ENCODE results near the gene TGFB1. TPM values are rescaled to one million over a fixed set of nuclear protein-coding genes. Genes with fewer than 3 reads are reported as not detected.

The TGFB1 gene
- total and polyA plus RNA-seq, 7 experiments from 2014 or later, result 31.4 to 322 (median 97.4) TPM

- peak in 8 of 9 donors; percentile 35 to 74 (median 50) for DNase-seq
- Mint-ChIP-seq H3K27ac (peak overlapping the region; percentile 89 to 99 (median 98)), H3K36me3 (peaks cover 4 to 68% (median 26%) of the 10 kb centered on the region in 5 donors), H3K27me3 (no peaks in the 10 kb centered on the region), H3K9me3 (peaks cover 0 to 3% (median 0%) of the 10 kb centered on the region in 11 donors), H3K4me1 (peaks cover 68 to 100% (median 89%) of the 10 kb centered on the region in 7 donors), H3K4me3 (peak overlapping the region; percentile 65 to 95 (median 78))
- Histone ChIP-seq H3K9me3 (ENCODE audit: control insufficient read depth in 2 of 3, low read length in 3 of 3) (no peaks in the 10 kb centered on the region), H3K27me3 (ENCODE audit: control insufficient read depth in 2 of 2, insufficient read depth in 2 of 2, low read length in 2 of 2) (no peaks in the 10 kb centered on the region), H3K27ac (ENCODE audit: low read depth, low read length) (peak overlapping the region; percentile 74), H3K36me3 (ENCODE audit: control insufficient read depth in 2 of 3, insufficient read depth in 3 of 3, low read length in 3 of 3) (peaks cover 14 to 70% (median 27%) of the 10 kb centered on the region in 3 experiments), H3K4me1 (ENCODE audit: control insufficient read depth in 2 of 2, insufficient read depth in 2 of 2, low read length in 2 of 2) (peaks cover 95 to 97% of the 10 kb centered on the region in 2 donors), H3K4me3 (ENCODE audit: low read length) (peak overlapping the region; percentile 21)
- ATAC-seq, result peak; percentile 61
- POLR2A ChIA-PET, result interaction anchor here (0.9 to 15.1 kb wide), 8 partner anchors 9 to 332 kb away, joined by 4 to 339 read pairs (median 6); partner anchors contain the start of genes HNRNPUL1 and TGFB1
- CTCF ChIA-PET, result interaction anchor here (0.6 to 1.6 kb wide), 5 partner anchors 37 to 77 kb away, joined by 3 to 5 read pairs (median 4); no protein-coding TSS in a partner anchor
- intact Hi-C loops (cut with micrococcal nuclease), result no loop called here
Measured at GRCh38 chr19:41302624-41303351, 50.9 kb downstream of the TGFB1 start.

GRCh38 chr19:41300555-41300954 lies 53.2 kb downstream of the TGFB1 start:
- peaks cover 67 to 100% (median 91%) of the 10 kb centered on the region in 7 donors for H3K4me1 Mint-ChIP-seq
- ChIA-PET POLR2A (interaction anchor here (0.7 to 15.1 kb wide), 8 partner anchors 9 to 861 kb away, joined by 3 to 339 read pairs (median 4); partner anchors contain the start of genes CCDC97, HNRNPUL1 and TMEM91), CTCF (no interaction called here)
- peaks cover 25 to 82% (median 34%) of the 10 kb centered on the region in 3 experiments for H3K36me3 ChIP-seq (ENCODE audit: control insufficient read depth in 2 of 3, insufficient read depth in 3 of 3, low read length in 3 of 3)
- DNase-seq (no peak), ATAC-seq (no peak)
- peaks cover 4 to 71% (median 36%) of the 10 kb centered on the region in 5 donors for H3K36me3 Mint-ChIP-seq
- intact Hi-C loops (cut with micrococcal nuclease), result no loop called here
- H3K9me3 ChIP-seq (ENCODE audit: control insufficient read depth in 2 of 3, low read length in 3 of 3), result no peaks in the 10 kb centered on the region
- peak overlapping the region; percentile 1 to 95 (median 56) for H3K4me3 Mint-ChIP-seq
- H3K4me3 ChIP-seq (ENCODE audit: low read length), result no peak overlapping the region
- H3K27ac Mint-ChIP-seq, result peak overlapping the region; percentile 74 to 99 (median 91)
- H3K27me3 Mint-ChIP-seq, result no peaks in the 10 kb centered on the region
- H3K27ac ChIP-seq (ENCODE audit: low read depth, low read length), result peak overlapping the region; percentile 74
- no peaks in the 10 kb centered on the region for H3K27me3 ChIP-seq (ENCODE audit: control insufficient read depth in 2 of 2, insufficient read depth in 2 of 2, low read length in 2 of 2)
- H3K4me1 ChIP-seq (ENCODE audit: control insufficient read depth in 2 of 2, insufficient read depth in 2 of 2, low read length in 2 of 2), result peaks cover 89 to 96% of the 10 kb centered on the region in 2 donors
- peaks cover 0 to 3% (median 0%) of the 10 kb centered on the region in 11 donors for H3K9me3 Mint-ChIP-seq

DNA sequence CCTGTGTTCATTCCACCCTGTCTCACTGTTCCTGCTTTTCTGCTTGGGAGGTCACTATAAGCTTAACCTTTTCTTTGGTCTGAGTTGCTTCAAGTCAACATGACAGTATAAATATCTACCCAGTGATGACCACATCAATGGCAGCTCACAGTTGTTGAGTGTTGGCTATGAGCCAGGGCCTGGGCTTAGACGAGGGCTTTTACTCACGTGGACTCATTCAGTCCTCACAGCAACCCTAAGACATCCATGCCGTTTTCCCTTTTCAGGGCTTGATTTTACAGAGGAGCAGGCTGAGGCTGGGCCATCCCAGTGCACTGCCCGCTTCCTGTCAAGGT lies 54.0 kb downstream of the TGFB1 start:
- Mint-ChIP-seq H3K4me3 (peak overlapping the region; percentile 2 to 95 (median 53)), H3K27me3 (no peaks in the 10 kb centered on the region), H3K27ac (peak overlapping the region; percentile 74 to 99 (median 91)), H3K36me3 (peaks cover 7 to 74% (median 43%) of the 10 kb centered on the region in 5 donors), H3K9me3 (peaks cover 0 to 4% (median 0%) of the 10 kb centered on the region in 11 donors), H3K4me1 (peaks cover 64 to 100% (median 91%) of the 10 kb centered on the region in 7 donors)
- peak in 7 of 9 donors; percentile 37 to 58 (median 45) for DNase-seq
- intact Hi-C loops (cut with micrococcal nuclease), result loop anchor here in 1 of 2 donors (1.0 kb wide), 1 partner anchor 8 kb away; no protein-coding TSS in a partner anchor
- CTCF ChIA-PET, result no interaction called here
- Histone ChIP-seq H3K4me1 (ENCODE audit: control insufficient read depth in 2 of 2, insufficient read depth in 2 of 2, low read length in 2 of 2) (peaks cover 81 to 87% of the 10 kb centered on the region in 2 donors), H3K9me3 (ENCODE audit: control insufficient read depth in 2 of 3, low read length in 3 of 3) (no peaks in the 10 kb centered on the region), H3K27me3 (ENCODE audit: control insufficient read depth in 2 of 2, insufficient read depth in 2 of 2, low read length in 2 of 2) (no peaks in the 10 kb centered on the region), H3K36me3 (ENCODE audit: control insufficient read depth in 2 of 3, insufficient read depth in 3 of 3, low read length in 3 of 3) (peaks cover 27 to 82% (median 35%) of the 10 kb centered on the region in 3 experiments), H3K4me3 (ENCODE audit: low read length) (no peak overlapping the region), H3K27ac (ENCODE audit: low read depth, low read length) (peak overlapping the region; percentile 74)
- POLR2A ChIA-PET, result interaction anchor here (0.7 to 15.1 kb wide), 3 partner anchors 9 to 52 kb away, joined by 3 to 339 read pairs (median 4); partner anchors contain the start of gene HNRNPUL1
- peak; percentile 17 for ATAC-seq

- H3K4me3 ChIP-seq (ENCODE audit: low read length), result no peak overlapping the region
- H3K36me3 ChIP-seq (ENCODE audit: control insufficient read depth in 2 of 3, insufficient read depth in 3 of 3, low read length in 3 of 3), result peaks cover 27 to 82% (median 37%) of the 10 kb centered on the region in 3 experiments
- peaks cover 0 to 3% (median 0%) of the 10 kb centered on the region in 11 donors for H3K9me3 Mint-ChIP-seq
- CTCF ChIA-PET, result interaction anchor here (0.6 to 2.0 kb wide), 3 partner anchors 9 to 95 kb away, joined by 3 to 10 read pairs (median 3); no protein-coding TSS in a partner anchor
- peak overlapping the region; percentile 74 to 99 (median 91) for H3K27ac Mint-ChIP-seq
- no peaks in the 10 kb centered on the region for H3K27me3 Mint-ChIP-seq
- no peaks in the 10 kb centered on the region for H3K27me3 ChIP-seq (ENCODE audit: control insufficient read depth in 2 of 2, insufficient read depth in 2 of 2, low read length in 2 of 2)
- intact Hi-C loops (cut with micrococcal nuclease), result loop anchor here in 1 of 2 donors (1.0 kb wide), 1 partner anchor 8 kb away; no protein-coding TSS in a partner anchor
- H3K4me3 Mint-ChIP-seq, result peak overlapping the region in 7 of 10 donors; percentile 23 to 95 (median 53)
- peaks cover 66 to 99% (median 89%) of the 10 kb centered on the region in 7 donors for H3K4me1 Mint-ChIP-seq
- DNase-seq, result no peak
- peaks cover 9 to 74% (median 45%) of the 10 kb centered on the region in 5 donors for H3K36me3 Mint-ChIP-seq
- ATAC-seq, result no peak
- peak overlapping the region; percentile 74 for H3K27ac ChIP-seq (ENCODE audit: low read depth, low read length)
- no peaks in the 10 kb centered on the region for H3K9me3 ChIP-seq (ENCODE audit: control insufficient read depth in 2 of 3, low read length in 3 of 3)
- H3K4me1 ChIP-seq (ENCODE audit: control insufficient read depth in 2 of 2, insufficient read depth in 2 of 2, low read length in 2 of 2), result peaks cover 75 to 82% of the 10 kb centered on the region in 2 donors
- POLR2A ChIA-PET, result interaction anchor here (0.7 to 15.1 kb wide), 6 partner anchors 8 to 95 kb away, joined by 3 to 339 read pairs (median 4); partner anchors contain the start of gene HNRNPUL1
Measured at GRCh38 chr19:41299046-41299754, 54.5 kb downstream of the TGFB1 start.

GRCh38 chr19:41298348-41298964 lies 55.3 kb downstream of the TGFB1 start:
- H3K9me3 Mint-ChIP-seq, result peaks cover 0 to 2% (median 0%) of the 10 kb centered on the region in 11 donors
- no peak for DNase-seq
- H3K4me1 Mint-ChIP-seq, result peaks cover 63 to 91% (median 82%) of the 10 kb centered on the region in 7 donors
- H3K4me3 ChIP-seq (ENCODE audit: low read length), result no peak overlapping the region
- no peaks in the 10 kb centered on the region for H3K9me3 ChIP-seq (ENCODE audit: control insufficient read depth in 2 of 3, low read length in 3 of 3)
- H3K27me3 ChIP-seq (ENCODE audit: control insufficient read depth in 2 of 2, insufficient read depth in 2 of 2, low read length in 2 of 2), result no peaks in the 10 kb centered on the region
- ATAC-seq, result peak; percentile 63
- intact Hi-C loops (cut with micrococcal nuclease), result loop anchor here in 1 of 2 donors (1.0 kb wide), 1 partner anchor 9 kb away; no protein-coding TSS in a partner anchor
- peak overlapping the region; percentile 74 for H3K27ac ChIP-seq (ENCODE audit: low read depth, low read length)
- peaks cover 8 to 73% (median 44%) of the 10 kb centered on the region in 5 donors for H3K36me3 Mint-ChIP-seq
- H3K27me3 Mint-ChIP-seq, result no peaks in the 10 kb centered on the region
- H3K4me3 Mint-ChIP-seq, result peak overlapping the region in 7 of 10 donors; percentile 9 to 95 (median 38)
- POLR2A ChIA-PET, result interaction anchor here (0.9 to 15.1 kb wide), 6 partner anchors 9 to 94 kb away, joined by 3 to 339 read pairs (median 4); partner anchors contain the start of gene HNRNPUL1
- H3K36me3 ChIP-seq (ENCODE audit: control insufficient read depth in 2 of 3, insufficient read depth in 3 of 3, low read length in 3 of 3), result peaks cover 28 to 82% (median 40%) of the 10 kb centered on the region in 3 experiments
- CTCF ChIA-PET, result interaction anchor here (0.6 to 2.0 kb wide), 6 partner anchors 8 to 94 kb away, joined by 3 to 10 read pairs (median 3); no protein-coding TSS in a partner anchor
- peak overlapping the region; percentile 71 to 99 (median 91) for H3K27ac Mint-ChIP-seq
- H3K4me1 ChIP-seq (ENCODE audit: control insufficient read depth in 2 of 2, insufficient read depth in 2 of 2, low read length in 2 of 2), result peaks cover 68 to 75% of the 10 kb centered on the region in 2 donors
